GM23338 (cell line): Measurements from ENCODE around the gene PIP4K2B. TPM values are rescaled to one million over a fixed set of nuclear protein-coding genes. Genes with fewer than 3 reads are reported as not detected.

Experiments used
- ATAC-seq: fragments of 200-7000 bp; cut with Tn5 transposase; 3 replicates; pipeline ENCODE4 v1.9.1; 2020
- DNase-seq: peaks from one replicate; pipeline ENCODE4 v3.0.0-alpha.2; 2015; ENCODE audit warnings: low spot score
- H2AFZ ChIP-seq: fragments of 200-600 bp; sonication (generic); 2 replicates; pipeline ENCODE4 v1.8.0; 2016; ENCODE audit warnings: antibody characterized with exemption, mild to moderate bottlenecking, moderate library complexity
- H3F3A ChIP-seq: fragments of 200-600 bp; sonication (generic); replicated peaks from 2 replicates; pipeline ENCODE4 v1.8.0; 2017; ENCODE audit warnings: antibody characterized with exemption, mixed run types, low read depth
- H3K27ac ChIP-seq: fragments of 200-600 bp; sonication (generic); 2 replicates; pipeline ENCODE4 v1.6.1; 2016; ENCODE audit warnings: low read depth
- H3K27me3 ChIP-seq: fragments of 200-600 bp; sonication (generic); 2 replicates; pipeline ENCODE4 v1.8.0; 2016; ENCODE audit warnings: mild to moderate bottlenecking, mixed run types, moderate library complexity; ENCODE audit not compliant: insufficient read depth
- H3K36me3 ChIP-seq: fragments of 200-600 bp; sonication (generic); 2 replicates; pipeline ENCODE4 v1.8.0; 2016; ENCODE audit warnings: mild to moderate bottlenecking; ENCODE audit not compliant: insufficient read depth
- H3K4me1 ChIP-seq: fragments of 200-600 bp; sonication (generic); 2 replicates; pipeline ENCODE4 v1.8.0; 2016; ENCODE audit warnings: mild to moderate bottlenecking, moderate library complexity; ENCODE audit not compliant: insufficient read depth
- H3K4me2 ChIP-seq: fragments of 200-600 bp; sonication (generic); 2 replicates; pipeline ENCODE4 v1.7.1; 2017; ENCODE audit warnings: mixed run types
- H3K4me3 ChIP-seq: fragments of 200-600 bp; sonication (generic); 2 replicates; pipeline ENCODE4 v1.6.1; 2016; ENCODE audit warnings: mixed run types
- H3K79me2 ChIP-seq: fragments of 200-600 bp; sonication (generic); replicated peaks from 2 replicates; pipeline ENCODE4 v1.8.0; 2017; ENCODE audit warnings: mild to moderate bottlenecking; ENCODE audit not compliant: insufficient read depth
- H3K9me2 ChIP-seq: fragments of 200-600 bp; sonication (generic); 2 replicates; pipeline ENCODE4 v1.8.0; 2017; ENCODE audit not compliant: insufficient read depth
- H4K20me1 ChIP-seq: fragments of 200-600 bp; sonication (generic); replicated peaks from 2 replicates; pipeline ENCODE4 v1.8.0; 2017; ENCODE audit warnings: mild to moderate bottlenecking; ENCODE audit not compliant: insufficient read depth
- H3K27ac Mint-ChIP-seq: 2 replicates; pipeline ENCODE4 v1.8.0; 2020; ENCODE audit warnings: inconsistent platforms, mild to moderate bottlenecking, moderate library complexity, mixed read lengths
- H3K27me3 Mint-ChIP-seq: 3 replicates; pipeline ENCODE4 v1.8.0; 2022; ENCODE audit warnings: low read depth, mild to moderate bottlenecking, moderate library complexity, mixed read lengths, inconsistent platforms; ENCODE audit not compliant: insufficient read depth, poor library complexity
- H3K36me3 Mint-ChIP-seq: 3 replicates; pipeline ENCODE4 v1.8.0; 2021; ENCODE audit warnings: low read depth, mild to moderate bottlenecking, inconsistent platforms, moderate library complexity, mixed read lengths
- H3K4me1 Mint-ChIP-seq: 3 replicates; pipeline ENCODE4 v1.8.0; 2020; ENCODE audit warnings: mild to moderate bottlenecking, inconsistent platforms, mixed read lengths
- H3K4me3 Mint-ChIP-seq: 3 replicates; pipeline ENCODE4 v1.8.0; 2021; ENCODE audit warnings: moderate library complexity, mild to moderate bottlenecking, inconsistent platforms, mixed read lengths
- H3K9me3 Mint-ChIP-seq: 3 replicates; pipeline ENCODE4 v1.8.0; 2020; ENCODE audit warnings: moderate library complexity, mild to moderate bottlenecking, inconsistent platforms, mixed read lengths
- CREB1 ChIP-seq: fragments of 250-450 bp; sonication (Bioruptor Pico); IDR thresholded peaks from 2 replicates; pipeline ENCODE4 v1.5.0; 2020; ENCODE audit warnings: low read depth, mild to moderate bottlenecking, moderate library complexity
- CTCF ChIP-seq, 2 experiments: fragments of 200-600 bp in 1 of 2; sonication (generic) in 1 of 2; conservative IDR thresholded peaks; 2 replicates each; pipeline versions ENCODE4 v1.5.1 to v1.6.1; 2016 to 2017; ENCODE audit warnings: antibody characterized with exemption in 2 of 2, low read depth in 2 of 2, mild to moderate bottlenecking in 2 of 2, moderate library complexity in 1 of 2
- ETS1 ChIP-seq: IDR thresholded peaks from 2 replicates; pipeline ENCODE4 v1.6.1; 2016; ENCODE audit warnings: antibody characterized with exemption
- ZNF114 ChIP-seq: fragments of 250-450 bp; sonication (Bioruptor Pico); IDR thresholded peaks from 2 replicates; pipeline ENCODE4 v1.5.0; 2020; ENCODE audit warnings: mild to moderate bottlenecking, moderate library complexity
- ZNF462 ChIP-seq: fragments of 250-450 bp; sonication (Bioruptor Pico); IDR thresholded peaks from 2 replicates; pipeline ENCODE4 v1.5.0; 2020; ENCODE audit warnings: mild to moderate bottlenecking, moderate library complexity
- polyA plus RNA-seq: library from polyadenylated mRNA; unstranded; fragments of >200 nt; fragmentation: Nextera tagmentation; extraction: Ambion mirVana; gene quantifications from 2 replicates; pipeline ENCODE4 v1.2.1, GENCODE V29; 2016
- total RNA-seq: library from RNA; depleted of rRNA; stranded (reverse); fragments of >200 nt; shearing (Covaris generic); gene quantifications from 2 replicates; pipeline ENCODE4 v1.2.3, GENCODE V29; 2014

PIP4K2B gene
- total and polyA plus RNA-seq, 2 experiments from 2014 or later = 9.5 to 43.4 TPM

GRCh38 chr17:38779965-38780752 is 19.2 kb downstream of the PIP4K2B start:
- H3K4me3 Mint-ChIP-seq = no peak overlapping the region
- no peak for DNase-seq
- peaks cover 42% of the 10 kb centered on the region for H3K36me3 ChIP-seq
- H3K4me2 ChIP-seq = no peak overlapping the region
- no peaks in the 10 kb centered on the region for H3K79me2 ChIP-seq
- no peak overlapping the region for H2AFZ ChIP-seq
- no peak overlapping the region for H3K27ac Mint-ChIP-seq
- H3F3A ChIP-seq = no peaks in the 10 kb centered on the region
- no peak for ATAC-seq
- no peaks in the 10 kb centered on the region for H3K4me1 Mint-ChIP-seq
- H3K27ac ChIP-seq = no peak overlapping the region
- no peak for TF ChIP-seq CREB1 (CRISPR knock-in tag)
- TF ChIP-seq CTCF (conservative IDR thresholded peaks at IDR 0.05; ENCODE audit: low read depth in 2 of 2) = 0 out of 4 replicates have a peak, but pooled peaks of 1 of the 2 experiments have one; percentile 8
- no peaks in the 10 kb centered on the region for H3K9me3 Mint-ChIP-seq
- no peaks in the 10 kb centered on the region for H3K9me2 ChIP-seq
- H3K4me1 ChIP-seq = no peaks in the 10 kb centered on the region
- peaks cover 12% of the 10 kb centered on the region for H4K20me1 ChIP-seq
- H3K36me3 Mint-ChIP-seq = peaks cover 74% of the 10 kb centered on the region
- peaks cover 6% of the 10 kb centered on the region for H3K27me3 Mint-ChIP-seq
- no peaks in the 10 kb centered on the region for H3K27me3 ChIP-seq
- no peak overlapping the region for H3K4me3 ChIP-seq

DNA sequence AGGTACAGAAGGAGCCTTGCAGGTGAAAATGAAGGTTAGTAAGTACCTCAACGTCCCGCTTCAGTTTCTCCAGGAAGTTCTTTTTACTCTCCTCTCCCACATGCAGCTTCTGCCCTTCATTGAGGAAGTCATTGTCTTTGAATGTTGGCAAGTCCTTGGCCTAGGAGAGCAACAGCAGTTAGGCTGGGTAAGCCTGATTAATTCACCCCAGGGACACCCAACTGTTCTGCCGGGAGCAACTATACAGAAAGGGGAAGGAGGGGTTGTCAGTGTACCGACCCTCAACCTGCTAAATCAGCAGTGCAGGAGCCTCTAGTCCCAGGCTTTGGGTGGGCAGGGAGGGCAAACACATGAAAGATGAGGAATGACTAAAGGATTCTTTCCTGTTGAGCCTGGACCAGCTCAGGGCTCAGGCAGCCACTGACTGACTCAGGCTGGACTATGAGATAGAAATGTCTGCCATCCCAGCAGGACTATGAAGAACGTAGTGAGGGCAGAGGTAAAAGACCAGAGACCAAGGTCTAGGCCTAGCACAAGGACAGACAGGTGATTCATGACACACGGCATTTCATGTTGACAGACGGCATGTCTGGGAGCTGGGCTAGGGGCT is 21.6 kb downstream of the PIP4K2B start:
- Histone ChIP-seq H3K4me2 (no peak overlapping the region), H3K9me2 (no peaks in the 10 kb centered on the region), H3K36me3 (peaks cover 47% of the 10 kb centered on the region), H3K4me1 (no peaks in the 10 kb centered on the region), H3F3A (no peaks in the 10 kb centered on the region), H3K27ac (no peak overlapping the region), H3K27me3 (no peaks in the 10 kb centered on the region), H3K79me2 (no peaks in the 10 kb centered on the region), H4K20me1 (peaks cover 9% of the 10 kb centered on the region; the same call in 1 of the 2 replicates), H3K4me3 (no peak overlapping the region), H2AFZ (no peak overlapping the region)
- Mint-ChIP-seq H3K4me3 (no peak overlapping the region), H3K4me1 (no peaks in the 10 kb centered on the region), H3K36me3 (peaks cover 71% of the 10 kb centered on the region), H3K27me3 (peaks cover 6% of the 10 kb centered on the region), H3K9me3 (no peaks in the 10 kb centered on the region), H3K27ac (no peak overlapping the region)
- no peak for DNase-seq
- no peak for ATAC-seq
- TF ChIP-seq ZNF114 (CRISPR knock-in tag) (no peak), ZNF462 (CRISPR knock-in tag) (no peak), ETS1 (no peak)
